Gastrocnemius medialis (tissue), 4 donors: Measurements from ENCODE around the gene FNTB. TPM values are rescaled to one million over a fixed set of nuclear protein-coding genes. Genes with fewer than 3 reads are reported as not detected.
A peak's percentile ranks its signal among the peaks of the same experiment; 100 is the strongest.

Experiments
- ATAC-seq, 2 donors: fragments of 150-250 bp; one replicate each; pipeline ENCODE4 v1.9.1; 2016
- DNase-seq, 2 donors: peaks; one replicate each; pipeline ENCODE4 v3.0.0-alpha.2; 2019
- H3K27ac ChIP-seq, 4 donors: fragments of 200-600 bp; sonication (generic); 1 replicate in 1 of 4; 2 replicates in 3 of 4; pipeline ENCODE4 v1.5.1; 2016 to 2018; ENCODE audit warnings: mild to moderate bottlenecking in 2 of 4, moderate library complexity in 1 of 4
- H3K27me3 ChIP-seq, 3 donors: fragments of 200-600 bp; sonication (generic) in 2 of 3; 1 replicate in 1 of 3; 2 replicates in 2 of 3; pipeline versions ENCODE4 v1.5.1 to v1.6.0; 2016 to 2019; ENCODE audit warnings: mild to moderate bottlenecking in 1 of 3, moderate library complexity in 1 of 3
- H3K36me3 ChIP-seq, 2 donors: fragments of 200-600 bp; sonication (generic) in 1 of 2; one replicate each; pipeline ENCODE4 v1.5.1; 2017 to 2018
- H3K4me1 ChIP-seq, 2 donors: fragments of 200-600 bp; sonication (generic) in 1 of 2; one replicate each; pipeline ENCODE4 v1.5.1; 2016 to 2017; ENCODE audit warnings: mild to moderate bottlenecking in 2 of 2
- H3K4me3 ChIP-seq, 4 donors: fragments of 200-600 bp; sonication (generic) in 3 of 4; 1 replicate in 1 of 4; 2 replicates in 3 of 4; pipeline ENCODE4 v1.5.1; 2016 to 2019; ENCODE audit warnings: mild to moderate bottlenecking in 2 of 4
- H3K9me3 ChIP-seq, 3 donors: fragments of 200-600 bp; sonication (generic) in 2 of 3; 1 replicate in 1 of 3; 2 replicates in 2 of 3; pipeline ENCODE4 v1.5.1; 2016 to 2019
- POLR2A ChIP-seq, 2 donors: fragments of 450-650 bp; IDR thresholded peaks; one replicate each; pipeline ENCODE4 v1.6.1; 2017; ENCODE audit warnings: antibody characterized with exemption in 2 of 2, mild to moderate bottlenecking in 2 of 2, moderate library complexity in 2 of 2
- in situ Hi-C, 4 donors: fragments of 200-750 bp; cut with MboI; loops; one replicate each; pipeline versions ENCODE4 v1.15.0 to v1.8.0; 2017; ENCODE audit warnings: low sequenced_read_pairs in 4 of 4
- intact Hi-C: fragments of 100-400 bp; cut with DNase I; formaldehyde crosslinking; loops from one replicate; pipeline ENCODE4 v1.15.1; 2023; ENCODE audit warnings: low total_unique reads
- total RNA-seq, 4 donors: library from RNA; depleted of rRNA; stranded (reverse); fragments of >200 nt; gene quantifications; one replicate each; pipeline versions ENCODE4 v1.1.0 to v1.2.3, GENCODE V29; 2016
- TF ChIP-seq, protein P1 (sequence below), 5 experiments: fragments of 450-650 bp in 3 of 5; fragments of 200-600 bp in 2 of 5; sonication (generic) in 2 of 5; IDR thresholded peaks in 4 of 5; conservative IDR thresholded peaks in 1 of 5; 1 replicate in 4 of 5; 2 replicates in 1 of 5; pipeline ENCODE4 v1.5.1; 2016 to 2019; ENCODE audit warnings: antibody characterized with exemption in 5 of 5, mild to moderate bottlenecking in 3 of 5, moderate library complexity in 3 of 5

The FNTB gene
- total RNA-seq, 4 donors from 2014 or later = 6.1 to 40.6 (median 18.0) TPM

- H3K9me3 ChIP-seq = no peaks in the 10 kb centered on the region
- peak overlapping the region in 1 of 4 donors; percentile 68 for H3K27ac ChIP-seq
- ATAC-seq (no peak), DNase-seq (no peak)
- in situ Hi-C loops (no loop called here), intact Hi-C loops (no loop called here)
- H3K27me3 ChIP-seq = no peaks in the 10 kb centered on the region
- H3K4me3 ChIP-seq = no peak overlapping the region
- peaks cover 0 to 18% of the 10 kb centered on the region in 2 donors for H3K36me3 ChIP-seq
- H3K4me1 ChIP-seq = peaks cover 4 to 18% of the 10 kb centered on the region in 2 donors
- TF ChIP-seq, protein P1, sequence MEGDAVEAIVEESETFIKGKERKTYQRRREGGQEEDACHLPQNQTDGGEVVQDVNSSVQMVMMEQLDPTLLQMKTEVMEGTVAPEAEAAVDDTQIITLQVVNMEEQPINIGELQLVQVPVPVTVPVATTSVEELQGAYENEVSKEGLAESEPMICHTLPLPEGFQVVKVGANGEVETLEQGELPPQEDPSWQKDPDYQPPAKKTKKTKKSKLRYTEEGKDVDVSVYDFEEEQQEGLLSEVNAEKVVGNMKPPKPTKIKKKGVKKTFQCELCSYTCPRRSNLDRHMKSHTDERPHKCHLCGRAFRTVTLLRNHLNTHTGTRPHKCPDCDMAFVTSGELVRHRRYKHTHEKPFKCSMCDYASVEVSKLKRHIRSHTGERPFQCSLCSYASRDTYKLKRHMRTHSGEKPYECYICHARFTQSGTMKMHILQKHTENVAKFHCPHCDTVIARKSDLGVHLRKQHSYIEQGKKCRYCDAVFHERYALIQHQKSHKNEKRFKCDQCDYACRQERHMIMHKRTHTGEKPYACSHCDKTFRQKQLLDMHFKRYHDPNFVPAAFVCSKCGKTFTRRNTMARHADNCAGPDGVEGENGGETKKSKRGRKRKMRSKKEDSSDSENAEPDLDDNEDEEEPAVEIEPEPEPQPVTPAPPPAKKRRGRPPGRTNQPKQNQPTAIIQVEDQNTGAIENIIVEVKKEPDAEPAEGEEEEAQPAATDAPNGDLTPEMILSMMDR (IDR thresholded peaks at IDR 0.05 in 4 of 5, conservative IDR thresholded peaks at IDR 0.05 in 1 of 5) = no peak
- TF ChIP-seq POLR2A (IDR thresholded peaks at IDR 0.05) = no peak
Measured at GRCh38 chr14:65012353-65012752, 25.7 kb downstream of the FNTB start.

- TF ChIP-seq, protein P1 (IDR thresholded peaks at IDR 0.05 in 4 of 5, conservative IDR thresholded peaks at IDR 0.05 in 1 of 5) = no peak
- no peak for TF ChIP-seq POLR2A (IDR thresholded peaks at IDR 0.05)
- no peak for DNase-seq
- Histone ChIP-seq H3K27ac (no peak overlapping the region), H3K36me3 (peaks cover 0 to 13% of the 10 kb centered on the region in 2 donors), H3K4me1 (peaks cover 9 to 26% of the 10 kb centered on the region in 2 donors), H3K4me3 (no peak overlapping the region), H3K27me3 (no peaks in the 10 kb centered on the region), H3K9me3 (no peaks in the 10 kb centered on the region)
- in situ Hi-C loops (no loop called here), intact Hi-C loops (no loop called here)
- no peak for ATAC-seq
Measured at GRCh38 chr14:65015391-65015790, 28.7 kb downstream of the FNTB start.

DNA sequence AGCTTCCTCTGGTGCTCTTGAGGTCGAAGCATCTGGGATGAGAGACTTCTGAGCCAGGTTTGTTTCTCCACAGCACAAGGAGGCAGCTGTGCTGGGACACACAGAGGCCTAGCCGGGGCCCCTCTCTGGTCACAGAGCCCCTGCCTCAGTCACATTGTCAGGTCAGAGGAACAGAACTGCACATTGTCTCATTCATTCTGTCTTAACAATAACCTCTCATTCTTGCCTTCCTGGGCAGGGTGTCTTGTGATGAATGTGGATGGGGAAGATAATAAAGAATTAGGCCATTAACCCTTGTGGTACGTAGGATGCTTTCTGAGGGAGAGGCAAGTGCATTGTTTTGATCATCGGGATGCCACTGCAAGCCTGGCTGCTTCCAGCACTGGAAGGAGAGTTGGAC lies 29.8 kb downstream of the FNTB start:
- Histone ChIP-seq H3K36me3 (peaks cover 0 to 13% of the 10 kb centered on the region in 2 donors), H3K27ac (no peak overlapping the region), H3K4me3 (no peak overlapping the region), H3K27me3 (no peaks in the 10 kb centered on the region), H3K4me1 (peaks cover 9 to 16% of the 10 kb centered on the region in 2 donors), H3K9me3 (no peaks in the 10 kb centered on the region)
- no peak for TF ChIP-seq POLR2A (IDR thresholded peaks at IDR 0.05)
- TF ChIP-seq, protein P1 (IDR thresholded peaks at IDR 0.05 in 4 of 5, conservative IDR thresholded peaks at IDR 0.05 in 1 of 5) = no peak
- in situ Hi-C loops (no loop called here), intact Hi-C loops (no loop called here)
- ATAC-seq = no peak
- DNase-seq = no peak

DNA sequence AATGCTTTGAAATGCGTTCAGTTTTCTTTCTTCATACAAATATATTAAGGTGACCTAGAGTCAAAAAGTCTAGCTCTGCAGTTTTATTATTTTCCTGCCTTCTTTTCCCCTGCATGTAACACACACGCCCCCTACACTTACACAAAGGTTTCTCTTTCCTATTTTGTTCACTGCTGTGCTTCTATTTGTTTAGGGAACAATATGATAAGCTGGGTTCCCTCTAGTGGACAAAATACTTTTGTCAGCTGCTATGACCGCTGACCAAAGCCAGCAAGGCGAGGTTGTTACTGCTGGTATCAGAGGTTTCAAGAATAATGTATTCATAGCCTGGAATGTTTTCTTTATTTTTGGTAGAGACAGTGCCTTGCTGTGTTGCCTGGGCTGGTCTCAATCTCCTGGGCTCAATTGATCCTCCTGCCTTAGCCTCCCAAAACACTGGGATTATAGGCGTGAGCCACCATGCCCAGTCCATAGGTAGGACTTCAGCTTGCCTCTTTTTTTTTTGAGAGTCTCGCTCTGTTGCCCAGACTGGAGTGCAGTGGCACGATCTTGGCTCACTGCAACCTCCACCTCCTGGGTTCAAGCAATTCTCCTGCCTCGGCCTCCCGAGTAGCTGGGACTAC lies 33.4 kb downstream of the FNTB start:
- Histone ChIP-seq H3K27me3 (no peaks in the 10 kb centered on the region), H3K27ac (peak overlapping the region in 2 of 4 donors; percentile 2 to 44), H3K9me3 (no peaks in the 10 kb centered on the region), H3K4me3 (no peak overlapping the region), H3K36me3 (peaks cover 0 to 13% of the 10 kb centered on the region in 2 donors), H3K4me1 (peaks cover 15 to 18% of the 10 kb centered on the region in 2 donors)
- TF ChIP-seq, protein P1 (IDR thresholded peaks at IDR 0.05 in 4 of 5, conservative IDR thresholded peaks at IDR 0.05 in 1 of 5) = peak in 4 of 5 experiments; percentile 49 to 72 (median 64)
- no peak for TF ChIP-seq POLR2A (IDR thresholded peaks at IDR 0.05)
- in situ Hi-C loops = no loop called here
- ATAC-seq (peak; percentile 62 to 64), DNase-seq (peak in 1 of 2 donors; percentile 37)
- intact Hi-C loops = loop anchor here (2.0 kb wide), 1 partner anchor 33 kb away; the partner anchor contains the start of gene FNTB
